Measurements from ENCODE around the gene DENND1B. TPM values are rescaled to one million over a fixed set of nuclear protein-coding genes. Genes with fewer than 3 reads are reported as not detected.

The DENND1B gene
- total RNA-seq, 1 experiment from 2014 or later = 6.3 TPM

- Histone ChIP-seq H3K27me3 (ENCODE audit: insufficient read depth, low read length) (no peaks in the 10 kb centered on the region), H2BK120ac (ENCODE audit: low read depth, low read length, poor library complexity, severe bottlenecking) (no peak overlapping the region)
- no peak for TF ChIP-seq CTCF (conservative IDR thresholded peaks at IDR 0.05)
Measured at GRCh38 chr1:197557302-197557701, 218.0 kb downstream of the DENND1B start.

More at GRCh38 chr1:197557302-197557701, 218.0 kb downstream of the DENND1B start:
- Histone ChIP-seq H3K9ac (ENCODE audit: extremely low read depth, insufficient read length, low read length) (no peak overlapping the region), H2BK20ac (ENCODE audit: low read depth, low read length, poor library complexity, severe bottlenecking) (no peak overlapping the region), H4K5ac (ENCODE audit: insufficient read length, low read depth, low read length) (no peak overlapping the region), H3K27ac (ENCODE audit: insufficient read length, low read depth, low read length) (no peak overlapping the region), H2BK5ac (ENCODE audit: insufficient read length, low read length) (no peak overlapping the region), H4K91ac (ENCODE audit: insufficient read length, low read depth, low read length) (no peak overlapping the region), H4K20me1 (ENCODE audit: control insufficient read depth, insufficient read depth, insufficient read length) (no peaks in the 10 kb centered on the region), H3K4me1 (ENCODE audit: insufficient read depth, low read length) (no peaks in the 10 kb centered on the region), H3T11ph (ENCODE audit: low read length) (no peak overlapping the region), H3K4me2 (ENCODE audit: insufficient read depth, insufficient read length, low read length) (no peak overlapping the region), H3K23me2 (ENCODE audit: insufficient read length, low read depth, low read length, poor library complexity, severe bottlenecking) (no peaks in the 10 kb centered on the region), H3K23ac (ENCODE audit: insufficient read length, low read depth, low read length) (no peak overlapping the region), H3K9me3 (ENCODE audit: control insufficient read depth, low read depth, low read length) (no peaks in the 10 kb centered on the region), H2AFZ (ENCODE audit: low read length) (no peak overlapping the region), H4K8ac (replicated peaks; ENCODE audit: insufficient read length, low read depth, low read length) (no peak overlapping the region), H3K79me1 (ENCODE audit: insufficient read depth, low read depth, low read length, poor library complexity, severe bottlenecking) (no peaks in the 10 kb centered on the region), H2BK15ac (ENCODE audit: low read depth, low read length) (no peak overlapping the region), H3K4ac (ENCODE audit: low read depth, low read length) (no peak overlapping the region), H3K56ac (ENCODE audit: insufficient read length, low read depth, low read length) (no peak overlapping the region), H2BK12ac (ENCODE audit: insufficient read length, low read depth, low read length) (no peak overlapping the region), H3K18ac (ENCODE audit: insufficient read length, low read depth, low read length) (no peak overlapping the region), H3K79me2 (ENCODE audit: insufficient read depth, low read length) (no peaks in the 10 kb centered on the region), H3K14ac (ENCODE audit: insufficient read depth, low read length) (no peak overlapping the region), H2AK5ac (ENCODE audit: insufficient read length, low read length) (no peak overlapping the region)
- WGBS (ENCODE audit: extremely low coverage, insufficient read length, low lambda C conversion rate) = no CpG with 5 or more reads among the region's 1 CpG
- H3K27ac Mint-ChIP-seq = no peak overlapping the region
- H3K4me1 Mint-ChIP-seq = no peaks in the 10 kb centered on the region
- no peak for DNase-seq
- H3K36me3 Mint-ChIP-seq (ENCODE audit: insufficient read depth in 1 of 3, low read depth in 3 of 3) = no peaks in the 10 kb centered on the region
- H3K27me3 Mint-ChIP-seq (ENCODE audit: low read depth) = no peaks in the 10 kb centered on the region
- no peaks in the 10 kb centered on the region for H3K9me3 Mint-ChIP-seq
- no peak overlapping the region for H3K4me3 Mint-ChIP-seq
